B cell (primary cell): ENCODE measurements around the gene RCN2. TPM values are rescaled to one million over a fixed set of nuclear protein-coding genes. Genes with fewer than 3 reads are reported as not detected.

ENCODE experiments used
- ATAC-seq: fragments of 200-7000 bp; cut with Tn5 transposase; one replicate; pipeline ENCODE4 v1.10.0; 2021; ENCODE audit warnings: low read depth, mild to moderate bottlenecking, moderate number of reproducible peaks, moderate library complexity
- CTCF ChIA-PET: fragments of 350-600 bp; sonication (Branson Sonifier 250); formaldehyde crosslinking; loops from one replicate; lab custom pipeline; 2021; ENCODE audit warnings: antibody characterized with exemption, inconsistent platforms; lab: Charles Lee
- POLR2A ChIA-PET: fragments of 350-600 bp; sonication (Branson Sonifier 250); formaldehyde crosslinking; loops from one replicate; lab custom pipeline; 2021; ENCODE audit warnings: antibody characterized with exemption; lab: Charles Lee
- DNase-seq: peaks from one replicate; pipeline ENCODE4 v3.0.0; 2013
- H2AFZ ChIP-seq: 2 replicates; pipeline ENCODE4 v1.6.1; 2012; ENCODE audit warnings: mild to moderate bottlenecking, low read depth, low read length; ENCODE audit not compliant: insufficient read depth, poor library complexity, severe bottlenecking
- H3K27ac ChIP-seq, 2 donors: 1 replicate in 1 of 2; 2 replicates in 1 of 2; pipeline ENCODE4 v1.5.1; 2012 to 2013; ENCODE audit warnings: low read length in 2 of 2, mild to moderate bottlenecking in 2 of 2, moderate library complexity in 1 of 2
- H3K27me3 ChIP-seq, 4 experiments: fragments of 200-600 bp in 1 of 4; sonication (generic) in 1 of 4; replicated peaks in 1 of 4; 1 replicate in 2 of 4; 2 replicates in 2 of 4; pipeline versions ENCODE4 v1.6.1 to v1.7.0; 2013 to 2016; ENCODE audit warnings: low read length in 3 of 4, mild to moderate bottlenecking in 2 of 4, mixed read lengths in 1 of 4, moderate library complexity in 1 of 4; ENCODE audit not compliant: insufficient read depth in 4 of 4, control insufficient read depth in 3 of 4; ENCODE audit errors: control extremely low read depth in 1 of 4
- H3K36me3 ChIP-seq, 2 experiments: replicated peaks in 1 of 2; 1 replicate in 1 of 2; 2 replicates in 1 of 2; pipeline versions ENCODE4 v1.6.1 to v1.7.1; 2013; ENCODE audit warnings: low read length in 1 of 2; ENCODE audit not compliant: insufficient read depth in 2 of 2, control insufficient read depth in 1 of 2; ENCODE audit errors: control extremely low read depth in 1 of 2, extremely low read depth in 1 of 2
- H3K4me1 ChIP-seq, 2 donors: fragments of 200-600 bp in 1 of 2; sonication (generic) in 1 of 2; 1 replicate in 1 of 2; 2 replicates in 1 of 2; pipeline versions ENCODE4 v1.5.1 to v1.6.1; 2013 to 2017; ENCODE audit warnings: low read length in 2 of 2; ENCODE audit not compliant: control insufficient read depth in 2 of 2, insufficient read depth in 2 of 2
- H3K4me2 ChIP-seq: replicated peaks from 2 replicates; pipeline ENCODE3; 2012; ENCODE audit warnings: mild to moderate bottlenecking, low read depth, low read length; ENCODE audit not compliant: poor library complexity, severe bottlenecking
- H3K4me3 ChIP-seq, 5 experiments: fragments of 200-600 bp in 1 of 5; sonication (generic) in 1 of 5; 1 replicate in 3 of 5; 2 replicates in 2 of 5; pipeline versions ENCODE4 v1.5.1 to v1.7.0; 2011 to 2016; ENCODE audit warnings: low read length in 4 of 5, mild to moderate bottlenecking in 4 of 5, low read depth in 2 of 5, control low read depth in 1 of 5, moderate library complexity in 1 of 5; ENCODE audit not compliant: insufficient read depth in 1 of 5; ENCODE audit errors: control extremely low read depth in 1 of 5, extremely low read depth in 1 of 5
- H3K79me2 ChIP-seq: fragments of 200-600 bp; sonication (generic); one replicate; pipeline ENCODE4 v1.6.0; 2016; ENCODE audit warnings: low read length; ENCODE audit not compliant: control insufficient read depth, insufficient read depth
- H3K9ac ChIP-seq: fragments of 200-600 bp; sonication (generic); 2 replicates; pipeline ENCODE4 v1.6.1; 2017; ENCODE audit warnings: mild to moderate bottlenecking, low read length, moderate library complexity
- H3K9me3 ChIP-seq, 3 donors: one replicate each; pipeline versions ENCODE4 v1.6.1 to v1.7.1; 2013; ENCODE audit warnings: low read length in 2 of 3; ENCODE audit not compliant: control insufficient read depth in 2 of 3, insufficient read depth in 1 of 3; ENCODE audit errors: control extremely low read depth in 1 of 3
- H4K20me1 ChIP-seq: 2 replicates; pipeline ENCODE4 v1.6.0; 2012; ENCODE audit warnings: mild to moderate bottlenecking, low read length; ENCODE audit not compliant: insufficient read depth, control insufficient read depth, poor library complexity, severe bottlenecking
- H3K27ac Mint-ChIP-seq: one replicate; pipeline ENCODE4 v1.8.0; 2021; ENCODE audit warnings: mixed read lengths
- H3K27me3 Mint-ChIP-seq: one replicate; pipeline ENCODE4 v1.8.0; 2021; ENCODE audit warnings: mixed read lengths
- H3K4me1 Mint-ChIP-seq: one replicate; pipeline ENCODE4 v1.8.0; 2021; ENCODE audit warnings: mixed read lengths
- H3K4me3 Mint-ChIP-seq: one replicate; pipeline ENCODE4 v1.8.0; 2021; ENCODE audit warnings: mixed read lengths
- H3K9me3 Mint-ChIP-seq: one replicate; pipeline ENCODE4 v1.8.0; 2022; ENCODE audit warnings: mixed read lengths; ENCODE audit not compliant: insufficient read depth
- CTCF ChIP-seq: fragments of 200-600 bp; IDR thresholded peaks from one replicate; pipeline ENCODE4 v1.8.0; 2022; ENCODE audit warnings: antibody characterized with exemption, mild to moderate bottlenecking
- EZH2 ChIP-seq: IDR thresholded peaks from 2 replicates; pipeline ENCODE4 v1.6.1; 2012; ENCODE audit warnings: borderline replicate concordance, low read depth, mild to moderate bottlenecking, moderate library complexity, low read length; ENCODE audit not compliant: insufficient read depth, poor library complexity, severe bottlenecking
- WGBS: methylation state at CpG from one replicate; pipeline ENCODE4 v1.1.5; 2013; ENCODE audit warnings: missing lambda C conversion rate; ENCODE audit not compliant: insufficient coverage; 5-methylcytosine and 5-hydroxymethylcytosine counted together
- intact Hi-C: fragments of 100-400 bp; cut with micrococcal nuclease; formaldehyde crosslinking; loops from one replicate; pipeline ENCODE4 v1.10.0; 2022
- polyA plus RNA-seq: library from polyadenylated mRNA; depleted of rRNA; stranded (reverse); fragments of >200 nt; gene quantifications from 2 replicates; pipeline ENCODE4 v1.2.3, GENCODE V29; 2012
- total RNA-seq, 2 donors: library from RNA; stranded (reverse); fragments of 120-200 nt in 1 of 2; gene quantifications; 1 replicate in 1 of 2; 2 replicates in 1 of 2; pipeline versions ENCODE4 v1.2.3 to v1.2.4, GENCODE V29; 2013 to 2022

Gene RCN2
- total and polyA plus RNA-seq, 2 donors (not counting 1 experiment from before 2014, with no cell fraction given), result 16.7 to 27.8 TPM

GRCh38 chr15:76988867-76989780 lies 57.6 kb downstream of the RCN2 start:
- Histone ChIP-seq H4K20me1 (no peaks in the 10 kb centered on the region), H3K36me3 (no peaks in the 10 kb centered on the region), H3K9me3 (no peaks in the 10 kb centered on the region), H3K4me1 (peaks cover 19 to 26% of the 10 kb centered on the region in 2 donors), H3K27ac (no peak overlapping the region), H3K79me2 (no peaks in the 10 kb centered on the region), H3K9ac (peak overlapping the region; percentile 35), H3K4me2 (peak overlapping the region; percentile 49), H3K27me3 (no peaks in the 10 kb centered on the region), H3K4me3 (no peak overlapping the region), H2AFZ (peak overlapping the region; percentile 67)
- ATAC-seq (no peak), DNase-seq (no peak)
- Mint-ChIP-seq H3K9me3 (no peaks in the 10 kb centered on the region), H3K4me1 (peaks cover 32% of the 10 kb centered on the region), H3K27ac (peak overlapping the region; percentile 89), H3K27me3 (no peaks in the 10 kb centered on the region), H3K4me3 (peak overlapping the region; percentile 50)
- ChIA-PET CTCF (interaction anchor here (1.5 to 1.6 kb wide), 3 partner anchors 15 to 84 kb away, joined by 4 to 7 read pairs (median 5); partner anchors contain the start of gene SCAPER), POLR2A (no interaction called here)
- no peak for TF ChIP-seq CTCF
- intact Hi-C loops, result no loop called here
- WGBS, result 90% methylated on average over 9 of the region's 12 CpGs

- ATAC-seq (no peak), DNase-seq (no peak)
- Histone ChIP-seq H3K4me1 (peaks cover 33 to 45% of the 10 kb centered on the region in 2 donors), H2AFZ (no peak overlapping the region), H3K4me2 (no peak overlapping the region), H3K79me2 (peaks cover 19% of the 10 kb centered on the region), H3K9ac (no peak overlapping the region), H4K20me1 (no peaks in the 10 kb centered on the region), H3K27ac (no peak overlapping the region), H3K4me3 (no peak overlapping the region), H3K36me3 (no peaks in the 10 kb centered on the region), H3K9me3 (no peaks in the 10 kb centered on the region), H3K27me3 (no peaks in the 10 kb centered on the region)
- ChIA-PET CTCF (no interaction called here), POLR2A (no interaction called here)
- 97% methylated on average over 5 of the region's 7 CpGs for WGBS
- H3K4me3 Mint-ChIP-seq, result no peak overlapping the region
- no peak overlapping the region for H3K27ac Mint-ChIP-seq
- no peak for TF ChIP-seq CTCF
- TF ChIP-seq EZH2, result no peak
- intact Hi-C loops, result loop anchor here (10.0 kb wide), 1 partner anchor 86 kb away; the partner anchor contains the start of gene SCAPER
- no peaks in the 10 kb centered on the region for H3K27me3 Mint-ChIP-seq
- H3K4me1 Mint-ChIP-seq, result peaks cover 51% of the 10 kb centered on the region
- no peaks in the 10 kb centered on the region for H3K9me3 Mint-ChIP-seq
Measured at GRCh38 chr15:76991048-76991447, 59.5 kb downstream of the RCN2 start.
